ENCODE measurements around the gene PRDM16. TPM values are rescaled to one million over a fixed set of nuclear protein-coding genes. Genes with fewer than 3 reads are reported as not detected.

Gene PRDM16
- total and polyA plus RNA-seq, 2 of the 13 experiments (the other 11 are each of a cell fraction or from before 2014, with no cell fraction given) = 0.15 to 0.81 TPM

DNA sequence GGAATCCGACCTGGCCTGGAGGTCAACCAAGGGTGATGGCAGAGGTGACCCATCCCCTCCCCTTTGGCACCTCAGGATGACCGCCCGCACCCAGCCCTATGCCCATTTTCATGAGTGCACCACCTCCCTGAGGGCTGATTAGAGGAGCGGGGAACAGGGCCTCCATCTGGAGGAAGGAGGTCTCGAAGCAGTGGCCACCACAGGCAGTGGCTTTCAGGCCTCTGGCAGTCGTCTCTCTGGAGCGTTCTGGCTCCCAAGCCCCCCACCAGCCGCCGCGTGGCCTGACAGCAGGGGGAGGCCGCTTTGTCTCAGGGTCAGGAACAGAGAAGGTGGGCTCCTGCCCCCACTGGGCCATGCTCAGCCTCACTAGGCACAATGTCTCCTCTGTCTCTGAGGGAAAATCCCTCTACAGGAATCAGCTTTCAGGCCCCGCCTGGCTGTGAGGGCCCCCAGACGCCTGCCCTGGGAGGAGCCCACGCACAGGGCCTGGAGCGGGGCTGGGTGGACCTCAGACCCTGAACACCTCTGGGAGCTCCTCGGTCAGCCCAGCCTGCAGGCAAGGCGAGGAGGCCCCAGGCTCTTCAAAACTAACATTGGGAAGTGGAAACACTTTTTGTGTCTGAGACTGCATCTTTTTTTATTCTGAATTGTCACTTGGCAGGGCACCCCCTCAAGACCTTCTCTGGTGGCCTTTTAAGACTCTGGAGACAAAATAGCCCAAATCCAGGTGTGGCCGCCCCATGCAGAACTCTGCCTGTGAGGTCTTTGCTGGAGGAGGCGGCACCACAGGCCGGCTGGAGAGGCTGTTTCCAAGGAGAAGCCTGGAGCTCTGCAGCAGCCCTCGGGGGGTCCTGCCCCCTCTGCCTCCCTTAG, 257.7 kb downstream of the PRDM16 start (continued):
- TF ChIP-seq BCL6 (CRISPR knock-in tag; IDR thresholded peaks at IDR 0.05) (peak; percentile 66), GATA4 (IDR thresholded peaks at IDR 0.05; ENCODE audit: borderline replicate concordance, low read depth) (0 out of 2 replicates have a peak, but pooled peaks have one; percentile 20), SALL1 (CRISPR knock-in tag; IDR thresholded peaks at IDR 0.05) (peak; percentile 90), ATM (IDR thresholded peaks at IDR 0.05; ENCODE audit: borderline replicate concordance) (no peak), FOXO1 (CRISPR knock-in tag; IDR thresholded peaks at IDR 0.05) (peak; percentile 13; the same call in 1 of the 2 replicates), EED (CRISPR knock-in tag; IDR thresholded peaks at IDR 0.05) (no peak)
- TF ChIP-seq, protein P1, sequence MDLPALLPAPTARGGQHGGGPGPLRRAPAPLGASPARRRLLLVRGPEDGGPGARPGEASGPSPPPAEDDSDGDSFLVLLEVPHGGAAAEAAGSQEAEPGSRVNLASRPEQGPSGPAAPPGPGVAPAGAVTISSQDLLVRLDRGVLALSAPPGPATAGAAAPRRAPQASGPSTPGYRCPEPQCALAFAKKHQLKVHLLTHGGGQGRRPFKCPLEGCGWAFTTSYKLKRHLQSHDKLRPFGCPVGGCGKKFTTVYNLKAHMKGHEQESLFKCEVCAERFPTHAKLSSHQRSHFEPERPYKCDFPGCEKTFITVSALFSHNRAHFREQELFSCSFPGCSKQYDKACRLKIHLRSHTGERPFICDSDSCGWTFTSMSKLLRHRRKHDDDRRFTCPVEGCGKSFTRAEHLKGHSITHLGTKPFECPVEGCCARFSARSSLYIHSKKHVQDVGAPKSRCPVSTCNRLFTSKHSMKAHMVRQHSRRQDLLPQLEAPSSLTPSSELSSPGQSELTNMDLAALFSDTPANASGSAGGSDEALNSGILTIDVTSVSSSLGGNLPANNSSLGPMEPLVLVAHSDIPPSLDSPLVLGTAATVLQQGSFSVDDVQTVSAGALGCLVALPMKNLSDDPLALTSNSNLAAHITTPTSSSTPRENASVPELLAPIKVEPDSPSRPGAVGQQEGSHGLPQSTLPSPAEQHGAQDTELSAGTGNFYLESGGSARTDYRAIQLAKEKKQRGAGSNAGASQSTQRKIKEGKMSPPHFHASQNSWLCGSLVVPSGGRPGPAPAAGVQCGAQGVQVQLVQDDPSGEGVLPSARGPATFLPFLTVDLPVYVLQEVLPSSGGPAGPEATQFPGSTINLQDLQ (CRISPR knock-in tag; IDR thresholded peaks at IDR 0.05) = no peak
- TF ChIP-seq, protein P2, sequence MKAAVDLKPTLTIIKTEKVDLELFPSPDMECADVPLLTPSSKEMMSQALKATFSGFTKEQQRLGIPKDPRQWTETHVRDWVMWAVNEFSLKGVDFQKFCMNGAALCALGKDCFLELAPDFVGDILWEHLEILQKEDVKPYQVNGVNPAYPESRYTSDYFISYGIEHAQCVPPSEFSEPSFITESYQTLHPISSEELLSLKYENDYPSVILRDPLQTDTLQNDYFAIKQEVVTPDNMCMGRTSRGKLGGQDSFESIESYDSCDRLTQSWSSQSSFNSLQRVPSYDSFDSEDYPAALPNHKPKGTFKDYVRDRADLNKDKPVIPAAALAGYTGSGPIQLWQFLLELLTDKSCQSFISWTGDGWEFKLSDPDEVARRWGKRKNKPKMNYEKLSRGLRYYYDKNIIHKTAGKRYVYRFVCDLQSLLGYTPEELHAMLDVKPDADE (CRISPR knock-in tag; IDR thresholded peaks at IDR 0.05) = no peak
- TF ChIP-seq, protein P3, sequence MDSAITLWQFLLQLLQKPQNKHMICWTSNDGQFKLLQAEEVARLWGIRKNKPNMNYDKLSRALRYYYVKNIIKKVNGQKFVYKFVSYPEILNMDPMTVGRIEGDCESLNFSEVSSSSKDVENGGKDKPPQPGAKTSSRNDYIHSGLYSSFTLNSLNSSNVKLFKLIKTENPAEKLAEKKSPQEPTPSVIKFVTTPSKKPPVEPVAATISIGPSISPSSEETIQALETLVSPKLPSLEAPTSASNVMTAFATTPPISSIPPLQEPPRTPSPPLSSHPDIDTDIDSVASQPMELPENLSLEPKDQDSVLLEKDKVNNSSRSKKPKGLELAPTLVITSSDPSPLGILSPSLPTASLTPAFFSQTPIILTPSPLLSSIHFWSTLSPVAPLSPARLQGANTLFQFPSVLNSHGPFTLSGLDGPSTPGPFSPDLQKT (CRISPR knock-in tag; IDR thresholded peaks at IDR 0.05; ENCODE audit: borderline replicate concordance) = no peak
- TF ChIP-seq, protein P4, sequence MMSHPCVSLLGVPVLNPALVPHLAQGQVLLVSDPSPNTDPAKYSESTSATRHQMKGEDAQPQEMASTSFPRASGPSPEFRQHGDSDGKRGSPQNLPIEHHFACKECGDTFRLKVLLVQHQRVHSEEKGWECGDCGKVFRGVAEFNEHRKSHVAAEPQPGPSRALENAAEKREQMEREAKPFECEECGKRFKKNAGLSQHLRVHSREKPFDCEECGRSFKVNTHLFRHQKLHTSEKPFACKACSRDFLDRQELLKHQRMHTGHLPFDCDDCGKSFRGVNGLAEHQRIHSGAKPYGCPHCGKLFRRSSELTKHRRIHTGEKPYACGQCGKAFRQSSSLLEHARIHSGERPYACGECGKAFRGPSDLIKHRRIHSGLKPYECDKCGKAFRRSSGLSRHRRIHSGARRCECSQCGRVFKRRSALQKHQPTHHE (CRISPR knock-in tag; IDR thresholded peaks at IDR 0.05; ENCODE audit: borderline replicate concordance) = 0 out of 2 replicates have a peak, but pooled peaks have one; percentile 24
- TF ChIP-seq, protein P5, sequence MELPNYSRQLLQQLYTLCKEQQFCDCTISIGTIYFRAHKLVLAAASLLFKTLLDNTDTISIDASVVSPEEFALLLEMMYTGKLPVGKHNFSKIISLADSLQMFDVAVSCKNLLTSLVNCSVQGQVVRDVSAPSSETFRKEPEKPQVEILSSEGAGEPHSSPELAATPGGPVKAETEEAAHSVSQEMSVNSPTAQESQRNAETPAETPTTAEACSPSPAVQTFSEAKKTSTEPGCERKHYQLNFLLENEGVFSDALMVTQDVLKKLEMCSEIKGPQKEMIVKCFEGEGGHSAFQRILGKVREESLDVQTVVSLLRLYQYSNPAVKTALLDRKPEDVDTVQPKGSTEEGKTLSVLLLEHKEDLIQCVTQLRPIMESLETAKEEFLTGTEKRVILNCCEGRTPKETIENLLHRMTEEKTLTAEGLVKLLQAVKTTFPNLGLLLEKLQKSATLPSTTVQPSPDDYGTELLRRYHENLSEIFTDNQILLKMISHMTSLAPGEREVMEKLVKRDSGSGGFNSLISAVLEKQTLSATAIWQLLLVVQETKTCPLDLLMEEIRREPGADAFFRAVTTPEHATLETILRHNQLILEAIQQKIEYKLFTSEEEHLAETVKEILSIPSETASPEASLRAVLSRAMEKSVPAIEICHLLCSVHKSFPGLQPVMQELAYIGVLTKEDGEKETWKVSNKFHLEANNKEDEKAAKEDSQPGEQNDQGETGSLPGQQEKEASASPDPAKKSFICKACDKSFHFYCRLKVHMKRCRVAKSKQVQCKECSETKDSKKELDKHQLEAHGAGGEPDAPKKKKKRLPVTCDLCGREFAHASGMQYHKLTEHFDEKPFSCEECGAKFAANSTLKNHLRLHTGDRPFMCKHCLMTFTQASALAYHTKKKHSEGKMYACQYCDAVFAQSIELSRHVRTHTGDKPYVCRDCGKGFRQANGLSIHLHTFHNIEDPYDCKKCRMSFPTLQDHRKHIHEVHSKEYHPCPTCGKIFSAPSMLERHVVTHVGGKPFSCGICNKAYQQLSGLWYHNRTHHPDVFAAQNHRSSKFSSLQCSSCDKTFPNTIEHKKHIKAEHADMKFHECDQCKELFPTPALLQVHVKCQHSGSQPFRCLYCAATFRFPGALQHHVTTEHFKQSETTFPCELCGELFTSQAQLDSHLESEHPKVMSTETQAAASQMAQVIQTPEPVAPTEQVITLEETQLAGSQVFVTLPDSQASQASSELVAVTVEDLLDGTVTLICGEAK (IDR thresholded peaks at IDR 0.05) = no peak
- TF ChIP-seq, protein P5 (CRISPR knock-in tag; IDR thresholded peaks at IDR 0.05) = no peak; the same call in none of the 2 replicates
